Midbrain (tissue), 1 donor: ENCODE measurements around the gene MRPL33.

ENCODE experiments used
- DNase-seq: peaks from one replicate; lab custom pipeline; 2025; lab: John Stamatoyannopoulos, UW

Gene MRPL33

DNA sequence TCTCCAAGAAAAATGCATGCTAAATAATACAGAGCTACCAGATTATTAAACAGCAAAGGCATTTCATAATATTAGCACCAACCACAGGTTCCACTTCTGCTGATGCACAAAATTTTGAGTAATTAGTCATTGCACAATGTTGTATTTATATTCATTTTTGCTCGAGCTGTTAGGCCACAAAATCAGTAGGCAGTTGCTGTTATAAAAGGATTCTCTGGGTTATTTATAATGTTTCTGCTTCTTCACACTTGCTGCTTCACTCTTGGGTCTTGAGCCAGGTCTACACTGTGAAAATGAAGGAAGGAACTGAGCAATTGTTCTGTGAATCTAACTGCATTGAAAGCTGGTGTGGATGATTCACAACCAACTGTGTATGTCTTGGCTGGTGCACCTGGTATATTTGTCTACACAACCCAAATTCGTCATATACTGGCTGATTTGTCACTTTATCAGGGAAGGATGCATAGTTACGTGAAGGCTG lies 38.3 kb downstream of the MRPL33 start:
- no peak for DNase-seq

DNA sequence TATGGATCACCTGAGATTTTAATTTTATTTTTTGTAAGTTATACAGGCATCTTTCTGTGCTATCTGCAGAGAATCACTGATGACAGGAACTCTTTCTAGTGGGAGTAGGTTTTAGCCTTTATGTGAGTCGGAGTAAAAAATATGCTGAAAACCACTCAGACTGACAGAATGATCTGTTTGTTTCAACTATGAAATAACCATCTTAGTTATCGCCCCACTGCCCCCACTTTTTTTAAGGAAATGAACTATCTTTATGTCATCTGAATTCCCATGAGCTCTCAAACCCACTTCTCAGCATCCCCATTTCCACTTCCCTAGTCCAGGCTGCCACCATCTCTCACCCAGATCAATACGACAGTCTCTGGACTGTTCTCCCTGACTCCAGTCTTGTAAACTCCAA lies 38.9 kb downstream of the MRPL33 start:
- no peak for DNase-seq

DNA sequence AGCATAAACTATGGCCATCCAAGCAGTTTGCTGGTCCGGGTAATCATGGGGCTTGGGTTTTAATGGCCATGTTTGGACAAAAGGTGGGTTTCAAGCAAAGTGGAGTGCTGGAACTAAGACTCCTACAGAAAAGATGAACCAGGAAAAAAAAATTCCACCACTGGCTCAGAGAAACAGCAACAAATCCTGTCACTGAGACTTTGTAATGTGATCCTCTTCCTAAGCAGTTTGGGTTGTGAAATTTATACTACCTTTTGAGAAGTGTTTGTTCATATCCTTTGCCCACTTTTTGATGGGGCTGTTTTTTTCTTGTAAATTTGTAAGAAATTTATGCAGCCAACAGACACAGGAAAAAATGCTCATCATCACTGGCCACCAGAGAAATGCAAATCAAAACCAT lies 40.2 kb downstream of the MRPL33 start:
- no peak for DNase-seq

DNA sequence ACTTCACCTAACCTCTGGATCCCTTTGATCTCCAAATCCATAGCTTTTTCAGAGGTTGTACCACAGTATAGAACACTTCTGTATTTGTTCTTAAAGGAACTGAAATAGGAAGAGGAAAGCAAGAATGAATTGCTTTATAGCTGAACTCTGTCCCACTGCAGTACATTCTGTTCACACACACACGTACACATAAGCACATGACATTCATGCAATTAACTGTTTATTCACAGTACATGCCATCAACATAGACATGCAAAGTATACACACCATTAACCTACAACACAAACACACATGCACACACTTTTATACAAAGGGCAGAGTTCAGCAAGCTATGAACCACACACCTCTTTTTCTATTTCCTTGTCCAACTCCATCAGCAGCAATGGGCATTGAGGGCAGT lies 43.2 kb downstream of the MRPL33 start:
- DNase-seq, result no peak

DNA sequence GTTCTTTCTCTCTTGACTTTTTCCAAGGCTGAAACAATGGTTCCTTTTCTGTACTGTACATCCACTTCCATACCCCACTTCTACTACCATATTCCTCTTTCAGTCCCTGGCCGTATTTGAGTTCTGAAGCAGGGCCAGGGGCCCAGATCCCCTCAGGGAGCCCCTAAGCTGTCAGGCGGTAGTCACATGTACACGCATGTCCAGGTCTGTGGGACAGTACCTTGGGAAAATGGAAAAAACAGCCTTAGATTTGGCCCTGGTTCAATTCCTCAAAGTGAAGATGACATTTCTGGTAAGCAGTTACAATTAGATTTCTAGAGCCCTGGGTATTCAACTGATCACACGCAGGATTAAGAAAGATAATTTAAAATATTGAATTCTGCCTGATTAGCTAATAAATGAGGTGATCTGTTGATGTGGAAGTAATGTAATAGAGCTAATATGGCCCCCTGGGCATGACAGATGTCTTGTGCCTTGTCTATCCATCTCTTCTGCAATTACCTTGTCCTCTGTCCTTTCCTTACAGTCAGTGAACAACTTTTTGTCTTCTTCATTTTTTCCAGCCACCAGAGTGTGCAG lies 44.4 kb downstream of the MRPL33 start:
- no peak for DNase-seq

DNA sequence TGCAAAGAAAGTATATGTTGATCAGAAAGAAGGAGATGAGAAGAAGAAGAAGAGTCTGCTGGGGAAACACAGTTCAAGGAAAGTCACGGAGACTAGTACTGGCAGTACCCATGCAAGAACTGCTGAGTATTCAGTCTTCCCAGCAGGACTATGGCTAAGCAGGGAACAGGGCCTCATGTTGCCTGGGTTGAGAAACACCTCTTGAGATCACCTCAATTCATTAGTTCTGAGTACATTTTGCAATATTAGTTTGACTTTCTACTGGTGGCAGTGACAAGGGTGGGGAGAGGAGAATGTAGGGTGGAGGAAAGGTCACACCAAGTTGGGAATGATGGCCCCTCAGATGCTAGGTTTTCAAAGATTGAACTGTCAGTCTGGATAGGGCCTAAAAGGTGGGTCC lies 50.5 kb downstream of the MRPL33 start:
- no peak for DNase-seq

DNA sequence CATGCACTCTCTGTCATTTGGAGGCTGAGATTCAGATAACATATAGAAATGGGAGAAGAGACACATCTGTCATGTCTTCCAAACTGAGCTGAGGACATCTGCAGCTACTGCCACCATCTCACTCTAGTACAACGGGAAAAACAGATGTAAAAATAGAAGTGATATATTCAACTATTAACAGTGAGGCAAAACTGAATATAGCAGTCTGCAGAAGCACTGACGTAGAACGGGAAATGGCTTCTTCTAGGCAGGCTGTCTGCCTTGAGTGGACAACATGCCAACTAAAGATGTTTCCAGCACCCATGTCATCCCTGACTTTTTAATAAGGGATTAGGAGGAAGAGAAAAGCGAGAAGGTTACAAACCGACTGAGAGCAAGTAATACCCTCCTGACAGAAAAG lies 51.6 kb downstream of the MRPL33 start:
- no peak for DNase-seq

DNA sequence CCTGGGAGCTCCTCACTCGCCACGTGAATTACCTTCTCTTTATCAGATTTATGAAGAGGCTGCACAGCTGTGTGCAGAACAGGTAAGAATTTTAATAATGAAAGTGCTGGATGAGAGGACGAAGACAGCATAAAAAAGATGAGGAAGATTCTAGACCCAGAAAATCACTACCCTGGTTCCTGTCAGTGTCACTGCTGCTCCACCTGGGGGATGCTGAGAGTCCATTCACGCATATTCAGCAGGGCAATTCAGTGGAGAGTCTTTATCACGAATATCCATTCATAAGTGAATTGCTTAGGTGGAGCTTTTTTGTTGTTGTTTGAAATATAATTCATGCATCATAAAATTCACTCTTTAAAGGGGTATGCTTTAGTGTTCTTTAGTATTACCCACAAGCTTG lies 52.0 kb downstream of the MRPL33 start:
- no peak for DNase-seq

DNA sequence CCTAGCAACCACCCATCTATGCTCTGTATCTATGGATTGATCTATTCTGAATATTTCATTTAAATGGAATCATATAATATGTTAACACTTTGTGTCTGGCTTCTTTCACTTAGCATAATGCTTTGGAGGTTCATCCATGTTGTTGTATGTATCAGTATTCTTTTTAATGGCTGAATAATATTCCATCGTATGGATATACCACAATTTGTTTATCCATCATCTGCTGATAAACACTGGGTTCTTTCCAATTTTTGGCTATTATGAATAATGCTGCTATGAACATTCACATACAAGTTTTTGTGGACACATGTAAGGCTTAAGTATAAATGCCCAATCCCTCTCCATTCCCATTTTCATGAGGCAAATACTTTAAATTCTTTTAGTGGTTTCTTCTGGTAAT lies 52.9 kb downstream of the MRPL33 start:
- DNase-seq, result no peak

DNA sequence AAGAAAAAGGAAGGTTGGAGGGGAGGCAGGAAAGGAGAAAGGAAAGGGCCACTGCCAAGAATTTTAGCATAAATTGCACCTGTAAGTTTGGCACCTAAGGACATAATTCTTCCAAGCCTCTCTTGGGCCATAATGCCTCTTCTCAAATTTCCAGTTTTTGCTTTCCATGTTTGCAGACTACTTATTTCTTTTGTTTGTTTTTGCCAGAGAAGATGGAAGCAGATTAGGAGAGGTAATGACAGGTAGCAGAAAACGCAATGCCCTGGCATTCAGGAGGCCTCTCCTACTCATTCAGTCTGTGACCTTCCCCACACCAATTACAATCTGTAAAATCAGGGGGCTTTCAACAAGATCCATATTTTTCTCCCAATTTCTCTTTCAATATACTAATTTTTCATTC lies 56.8 kb downstream of the MRPL33 start:
- DNase-seq, result no peak
